ENCODE results near the gene JRKL. TPM values are rescaled to one million over a fixed set of nuclear protein-coding genes. Genes with fewer than 3 reads are reported as not detected.

The JRKL gene
- 6.4 and 7.1 TPM in 2 replicates for total RNA-seq

GRCh38 chr11:96389720-96390487, at the start of gene JRKL, which contains the start of gene CCDC82:
Gene JRKL, plus strand, starts transcription at chr11:96390013. Its CDS starts 637 bp downstream, at chr11:96390650.
Gene CCDC82, minus strand, starts transcription at chr11:96389912. Its CDS starts 5,165 bp downstream, at chr11:96384747.

GRCh38 chr11:96342961-96343711, 46.7 kb upstream of the JRKL start, which contains the start of gene MAML2:
Gene MAML2, minus strand, starts transcription at chr11:96343195. Its CDS starts 1,300 bp downstream, at chr11:96341895.

Small RNAs within 50 kb of the gene (small RNA-seq; reads per million reads assigned to genes)
- not detected for gene MIR1260B

Other genes with a start within 250 kb of the JRKL start
- gene MAML2, start 46.8 kb upstream of the JRKL start, total RNA-seq: 23.2 and 30.7 TPM in 2 replicates
- 12.6 and 14.7 TPM in 2 replicates for gene CCDC82, start 101 bp upstream of the JRKL start, total RNA-seq